ENCODE measurements around the gene RYR2.
A peak's percentile ranks its signal among the peaks of the same experiment; 100 is the strongest.

RYR2 gene

DNA sequence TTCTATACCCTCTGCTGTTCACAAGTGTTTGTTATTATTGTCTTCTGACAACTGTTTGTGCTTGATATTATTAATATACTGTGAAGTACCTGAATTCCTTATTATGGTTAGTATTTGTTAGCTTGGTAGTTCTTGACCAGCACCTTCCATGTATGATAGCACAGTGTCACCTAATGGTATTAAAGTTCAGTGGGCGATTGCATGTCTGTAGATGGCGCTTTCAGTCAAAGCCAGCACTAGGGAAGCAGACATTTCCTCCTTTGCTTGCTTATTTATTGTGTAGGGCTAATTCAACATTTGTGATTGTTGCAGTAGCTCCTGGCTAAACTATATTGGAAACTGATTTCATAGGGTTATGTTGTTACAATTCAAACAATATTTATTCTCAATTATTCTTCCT lies 630.8 kb downstream of the RYR2 start:
- no peak for TF ChIP-seq CTCF (IDR thresholded peaks at IDR 0.05; ENCODE audit: low read depth, low read length)
- H3K4me3 ChIP-seq (ENCODE audit: low read depth, low read length), result no peak overlapping the region
- DNase-seq (ENCODE audit: low read depth, low spot score), result no peak
- in situ Hi-C loops (cut with HindIII; ENCODE audit: low sequenced_read_pairs), result no loop called here

DNA sequence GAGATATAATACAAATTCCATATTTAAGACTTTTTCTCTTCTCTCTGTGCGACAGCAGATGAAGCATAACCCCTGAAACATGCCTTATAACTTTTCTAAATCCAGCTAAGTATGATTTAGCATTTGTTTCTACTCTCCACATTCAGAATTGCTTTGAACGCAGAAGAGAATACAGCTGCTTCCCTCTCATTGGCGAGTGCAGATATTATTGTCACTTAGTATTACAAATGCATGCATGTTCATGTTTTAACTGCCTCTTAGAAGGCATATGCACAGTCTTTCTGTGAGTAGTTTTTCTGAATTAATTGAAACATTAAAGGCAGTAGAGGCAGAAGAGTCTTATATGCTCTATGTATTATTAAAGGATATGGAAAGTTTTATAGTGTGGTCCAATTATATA lies 631.6 kb downstream of the RYR2 start:
- in situ Hi-C loops (cut with HindIII; ENCODE audit: low sequenced_read_pairs), result no loop called here

GRCh38 chr1:237677979-237678378 lies 636.0 kb downstream of the RYR2 start:
- DNase-seq (ENCODE audit: low read depth, low spot score), result peak; percentile 34
- in situ Hi-C loops (cut with HindIII; ENCODE audit: low sequenced_read_pairs), result no loop called here
- no peak for TF ChIP-seq CTCF (IDR thresholded peaks at IDR 0.05; ENCODE audit: low read depth, low read length)
- no peak overlapping the region for H3K4me3 ChIP-seq (ENCODE audit: low read depth, low read length)

More for the DNA sequence above, 631.6 kb downstream of the RYR2 start:
- no peak overlapping the region for H3K4me3 ChIP-seq (ENCODE audit: low read depth, low read length)
- no peak for TF ChIP-seq CTCF (IDR thresholded peaks at IDR 0.05; ENCODE audit: low read depth, low read length)
- no peak for DNase-seq (ENCODE audit: low read depth, low spot score)

DNA sequence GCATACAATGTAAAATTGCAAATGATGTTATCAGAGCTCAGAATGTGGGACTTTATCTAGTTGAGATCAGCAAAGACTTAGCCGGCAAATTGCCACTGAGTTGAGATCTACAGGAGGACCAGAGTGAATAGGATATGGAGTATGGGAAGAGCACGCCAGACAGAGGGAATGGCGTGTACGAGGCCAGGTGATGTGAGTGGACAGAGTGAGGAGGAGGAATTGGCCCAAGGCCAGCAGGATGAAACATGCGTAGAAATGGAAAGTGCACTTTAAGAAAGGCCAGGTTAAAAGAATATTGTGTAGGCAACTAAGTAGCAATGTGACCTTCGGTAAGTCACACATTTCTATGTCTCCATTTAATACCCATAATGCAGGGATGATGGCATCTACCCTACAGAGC lies 637.7 kb downstream of the RYR2 start:
- no peak overlapping the region for H3K4me3 ChIP-seq (ENCODE audit: low read depth, low read length)
- in situ Hi-C loops (cut with HindIII; ENCODE audit: low sequenced_read_pairs), result no loop called here
- DNase-seq (ENCODE audit: low read depth, low spot score), result no peak
- no peak for TF ChIP-seq CTCF (IDR thresholded peaks at IDR 0.05; ENCODE audit: low read depth, low read length)

GRCh38 chr1:237681210-237681609 lies 639.2 kb downstream of the RYR2 start:
- in situ Hi-C loops (cut with HindIII; ENCODE audit: low sequenced_read_pairs), result no loop called here
- TF ChIP-seq CTCF (IDR thresholded peaks at IDR 0.05; ENCODE audit: low read depth, low read length), result no peak
- H3K4me3 ChIP-seq (ENCODE audit: low read depth, low read length), result no peak overlapping the region
- no peak for DNase-seq (ENCODE audit: low read depth, low spot score)

DNA sequence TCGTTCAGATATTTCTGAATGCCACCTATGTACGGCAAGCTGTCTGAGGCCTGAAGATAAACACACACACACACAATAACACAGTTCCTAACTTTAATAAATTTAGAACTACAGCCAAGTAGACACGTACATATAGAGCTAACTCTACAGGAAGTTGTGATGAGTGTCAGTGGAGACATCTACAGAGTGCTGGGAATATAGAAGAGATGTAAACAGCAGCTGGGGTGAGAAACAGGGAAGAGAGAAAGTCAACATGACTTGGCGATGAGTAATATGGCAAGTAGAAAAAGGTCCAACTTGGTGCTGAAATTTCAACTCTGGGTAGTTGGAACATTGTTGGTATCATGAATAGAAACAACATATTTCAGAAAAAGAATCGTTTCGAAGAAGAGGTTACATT lies 642.3 kb downstream of the RYR2 start:
- in situ Hi-C loops (cut with HindIII; ENCODE audit: low sequenced_read_pairs), result no loop called here
- no peak for DNase-seq (ENCODE audit: low read depth, low spot score)
- H3K4me3 ChIP-seq (ENCODE audit: low read depth, low read length), result no peak overlapping the region
- TF ChIP-seq CTCF (IDR thresholded peaks at IDR 0.05; ENCODE audit: low read depth, low read length), result no peak

DNA sequence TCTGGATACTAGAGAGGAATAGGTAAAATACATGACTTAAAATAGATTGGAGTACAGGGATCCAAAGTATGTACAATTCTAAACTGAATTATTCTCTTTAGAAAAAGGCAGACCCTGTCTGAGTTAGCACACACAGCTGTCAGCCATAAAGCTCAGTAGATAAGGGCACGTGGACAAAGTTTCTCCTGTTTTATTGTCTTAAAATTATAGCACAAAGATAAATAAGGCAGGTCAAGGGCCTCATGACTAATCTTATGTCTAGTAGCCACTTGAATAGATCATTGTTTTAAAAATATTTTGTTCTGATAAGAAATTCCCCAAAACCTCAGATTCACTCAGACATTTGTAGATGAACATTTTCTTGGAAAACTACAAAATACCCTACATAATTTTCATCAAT lies 643.6 kb downstream of the RYR2 start:
- no peak for TF ChIP-seq CTCF (IDR thresholded peaks at IDR 0.05; ENCODE audit: low read depth, low read length)
- H3K4me3 ChIP-seq (ENCODE audit: low read depth, low read length), result no peak overlapping the region
- in situ Hi-C loops (cut with HindIII; ENCODE audit: low sequenced_read_pairs), result no loop called here

More for the DNA sequence above, 643.6 kb downstream of the RYR2 start:
- DNase-seq (ENCODE audit: low read depth, low spot score), result no peak

Data from astrocyte of the spinal cord (primary cell).